Memory B cell (primary cell): ENCODE measurements around the gene CPLX3.

Experiments used
- ATAC-seq: fragments of 150-1000 bp; cut with Tn5 transposase; 2 replicates; pipeline ENCODE4 v1.10.0; 2021; ENCODE audit warnings: low read depth, mild to moderate bottlenecking, moderate library complexity
- DNase-seq, 2 donors: peaks; one replicate each; pipeline ENCODE4 v3.0.0; 2022; ENCODE audit warnings: low spot score in 2 of 2
- H3K27ac Mint-ChIP-seq: one replicate; pipeline ENCODE4 v1.8.0; 2022; ENCODE audit warnings: mild to moderate bottlenecking, moderate library complexity, mixed read lengths
- H3K27me3 Mint-ChIP-seq: one replicate; pipeline ENCODE4 v1.8.0; 2022; ENCODE audit warnings: mixed read lengths
- H3K36me3 Mint-ChIP-seq: one replicate; pipeline ENCODE4 v1.8.0; 2022; ENCODE audit warnings: mild to moderate bottlenecking, mixed read lengths
- H3K4me1 Mint-ChIP-seq: one replicate; pipeline ENCODE4 v1.8.0; 2022; ENCODE audit warnings: mixed read lengths
- H3K4me3 Mint-ChIP-seq: one replicate; pipeline ENCODE4 v1.8.0; 2022; ENCODE audit warnings: mild to moderate bottlenecking, moderate library complexity, mixed read lengths
- H3K9me3 Mint-ChIP-seq: one replicate; pipeline ENCODE4 v1.8.0; 2022; ENCODE audit warnings: mixed read lengths

CPLX3 gene

DNA sequence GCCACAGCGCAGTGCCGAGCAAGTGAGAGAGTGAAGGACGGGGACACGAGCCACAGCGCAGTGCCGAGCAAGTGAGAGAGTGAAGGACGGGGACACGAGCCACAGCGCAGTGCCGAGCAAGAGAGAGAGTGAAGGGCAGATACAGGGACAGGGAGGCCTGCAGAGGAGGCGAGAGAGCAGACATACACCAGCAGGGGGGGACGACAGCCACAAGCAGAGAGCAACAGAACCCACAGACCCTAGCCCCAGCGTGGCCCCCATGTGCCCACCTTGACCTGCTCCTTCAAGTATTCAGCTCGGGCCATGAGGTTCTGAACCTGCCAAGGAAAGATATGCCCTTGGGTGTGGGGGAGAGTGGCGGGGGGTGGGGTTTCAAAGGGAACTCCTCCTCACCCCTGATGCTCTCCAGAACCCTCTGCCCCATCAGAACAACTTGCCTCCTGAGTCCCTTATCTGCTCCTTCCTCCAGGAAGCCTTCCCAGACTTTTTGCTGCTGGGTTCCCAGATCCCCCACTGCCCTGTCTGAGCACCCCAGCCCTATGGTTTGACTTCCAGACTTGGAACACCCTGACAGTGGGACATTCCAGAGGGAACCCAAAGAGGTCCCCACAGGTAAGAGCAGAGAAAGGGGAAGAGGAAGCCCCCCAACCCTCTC, 11.2 kb downstream of the CPLX3 start:
- ATAC-seq (no peak), DNase-seq (no peak)
- Mint-ChIP-seq H3K27me3 (no peaks in the 10 kb centered on the region), H3K4me3 (no peak overlapping the region), H3K36me3 (no peaks in the 10 kb centered on the region), H3K9me3 (no peaks in the 10 kb centered on the region), H3K27ac (peak overlapping the region; percentile 40), H3K4me1 (peaks cover 31% of the 10 kb centered on the region)

DNA sequence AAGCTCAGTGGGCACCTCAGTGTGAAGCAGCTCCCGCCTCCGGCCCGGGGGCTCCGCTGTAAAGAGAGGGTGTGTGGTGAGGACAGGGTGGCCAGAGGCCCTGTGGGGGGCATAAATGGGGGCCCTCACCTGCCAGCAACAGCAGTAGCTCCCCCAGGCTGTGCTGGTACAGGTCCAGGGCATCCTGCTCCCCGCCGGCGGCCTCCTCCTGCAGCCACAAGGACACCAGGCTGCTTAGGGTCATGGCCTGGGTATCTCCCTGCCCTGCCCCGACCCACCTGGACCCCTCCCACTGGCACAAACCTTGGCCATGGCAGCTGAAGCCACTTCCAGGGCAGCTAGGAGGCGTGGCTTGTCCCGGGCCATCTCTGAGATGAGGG, 11.7 kb downstream of the CPLX3 start:
- H3K27ac Mint-ChIP-seq = no peak overlapping the region
- no peaks in the 10 kb centered on the region for H3K27me3 Mint-ChIP-seq
- no peaks in the 10 kb centered on the region for H3K36me3 Mint-ChIP-seq
- H3K4me3 Mint-ChIP-seq = no peak overlapping the region
- peaks cover 27% of the 10 kb centered on the region for H3K4me1 Mint-ChIP-seq
- H3K9me3 Mint-ChIP-seq = no peaks in the 10 kb centered on the region
- no peak for ATAC-seq
- no peak for DNase-seq

DNA sequence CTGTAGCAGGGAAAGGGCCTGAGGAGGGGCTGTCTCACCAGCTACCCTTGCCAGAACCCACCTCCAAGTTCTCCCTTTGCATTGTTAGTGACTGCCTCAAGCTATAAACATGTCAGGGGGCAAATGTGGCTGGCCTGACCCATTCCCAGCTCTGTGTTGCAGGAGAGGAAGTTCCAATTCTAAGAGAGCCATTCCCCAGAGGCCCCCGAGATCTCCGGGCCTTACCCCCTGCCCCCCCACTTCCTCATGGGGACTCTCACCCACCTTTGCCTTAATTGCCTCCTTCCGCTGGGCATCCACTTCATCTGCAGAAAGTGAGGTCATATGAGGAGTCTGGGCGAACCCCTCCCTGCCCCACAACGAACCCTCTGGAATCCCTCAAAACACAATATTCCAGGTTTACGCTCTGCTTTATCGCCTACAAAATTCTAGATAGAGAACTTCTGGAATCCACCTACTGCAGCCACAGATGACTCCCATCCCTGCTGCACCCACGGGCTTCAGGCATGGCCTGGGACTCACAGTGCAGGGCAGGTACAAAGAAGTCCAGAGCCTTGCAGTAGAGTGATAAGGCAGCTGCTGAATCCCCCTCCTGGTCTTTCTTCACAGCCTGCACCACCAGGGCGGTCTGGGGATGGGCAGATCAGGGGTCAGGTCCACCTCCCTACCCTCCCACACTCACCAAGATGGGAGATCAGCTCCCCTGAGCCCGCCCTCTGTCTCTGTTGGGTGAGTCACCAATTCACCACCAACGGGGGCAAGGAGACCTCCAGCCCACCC, 12.5 kb downstream of the CPLX3 start:
- H3K36me3 Mint-ChIP-seq = no peaks in the 10 kb centered on the region
- H3K27me3 Mint-ChIP-seq = no peaks in the 10 kb centered on the region
- H3K9me3 Mint-ChIP-seq = no peaks in the 10 kb centered on the region
- no peak overlapping the region for H3K4me3 Mint-ChIP-seq
- DNase-seq = no peak
- ATAC-seq = no peak
- H3K4me1 Mint-ChIP-seq = peaks cover 29% of the 10 kb centered on the region
- no peak overlapping the region for H3K27ac Mint-ChIP-seq

DNA sequence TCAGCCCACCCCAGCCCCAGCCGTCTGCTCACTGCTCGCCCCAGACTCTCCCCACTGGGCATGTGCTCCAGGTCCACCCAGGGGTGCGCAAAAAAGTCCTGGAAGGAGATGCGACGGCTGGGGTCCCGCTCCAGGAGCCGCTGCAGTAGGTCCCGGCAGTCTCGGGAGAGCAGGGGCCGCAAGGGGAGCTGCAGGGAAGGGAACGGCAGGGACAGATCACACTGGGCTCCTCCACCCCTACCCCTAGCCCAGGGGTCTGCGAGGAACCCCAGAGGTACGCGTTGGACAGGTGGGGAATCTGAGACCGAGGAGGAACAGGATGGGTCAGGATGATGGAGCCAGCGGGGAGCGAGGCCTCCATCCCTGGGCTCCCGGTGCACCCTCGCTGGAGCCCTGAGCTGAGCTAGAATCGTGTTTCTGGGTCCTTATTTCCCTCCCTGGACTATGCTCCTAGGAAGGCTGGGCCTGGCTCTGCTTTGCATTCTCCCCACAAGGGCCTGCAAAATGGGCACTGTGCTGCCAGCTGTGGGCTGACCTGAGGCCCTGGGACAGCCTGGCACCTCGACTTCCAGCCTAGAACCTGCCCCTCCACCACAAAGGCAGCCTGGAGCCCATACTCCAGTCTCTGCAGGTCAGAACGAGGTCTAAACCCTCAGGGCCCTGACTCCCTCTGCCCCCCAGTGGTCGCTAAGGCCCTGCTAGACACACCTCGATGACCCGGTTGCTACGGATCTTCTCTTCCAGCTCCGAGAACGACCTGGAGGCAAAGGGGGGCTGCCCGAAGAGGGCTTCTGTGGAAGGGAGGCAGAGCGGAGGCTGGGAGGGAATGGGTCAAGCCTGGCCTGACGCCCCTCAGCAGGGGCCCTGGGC, 13.3 kb downstream of the CPLX3 start:
- DNase-seq = no peak
- H3K27ac Mint-ChIP-seq = no peak overlapping the region

DNA sequence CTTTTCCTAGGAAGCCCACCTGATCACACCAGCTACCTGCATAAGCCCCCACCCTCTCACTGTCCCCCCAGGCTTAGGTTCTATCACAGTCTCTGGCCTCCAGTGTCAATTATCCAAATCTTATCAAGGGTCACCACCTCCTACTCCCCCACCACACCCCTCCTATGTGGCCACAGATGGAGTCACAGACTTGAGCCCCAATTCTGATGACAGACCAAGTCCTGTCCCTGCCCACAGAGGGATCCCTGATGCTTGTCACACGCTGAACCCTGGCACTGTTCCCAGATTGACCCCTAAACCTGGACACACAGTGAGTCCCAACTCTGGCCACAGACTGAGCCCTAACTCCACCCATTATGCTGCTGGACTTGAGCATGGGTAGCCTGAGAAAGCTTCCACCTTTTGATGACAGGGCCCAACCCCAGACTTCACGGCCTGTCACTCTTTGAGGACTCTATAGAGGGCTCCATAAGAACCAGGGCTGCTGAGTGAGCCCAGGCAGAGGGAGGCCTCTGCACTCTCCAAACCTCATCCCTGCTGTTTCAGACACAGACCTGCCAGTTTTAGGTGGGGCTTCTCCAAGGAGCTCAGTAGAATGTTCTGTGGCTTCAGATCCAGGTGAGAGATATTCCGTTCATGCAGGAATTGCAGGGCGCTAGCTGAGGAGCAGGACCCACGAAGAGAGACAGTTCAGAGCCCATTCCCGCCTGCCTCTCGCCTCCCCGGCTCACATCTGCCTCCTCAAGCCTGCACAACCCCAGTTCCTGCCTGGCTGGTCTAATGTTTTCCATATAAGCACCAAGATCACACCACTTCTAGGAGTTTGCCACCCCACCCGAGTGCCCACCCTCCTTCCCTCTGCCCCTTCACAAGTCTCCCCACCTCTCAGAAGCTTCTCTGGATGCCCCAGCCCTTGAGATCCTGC, 14.7 kb downstream of the CPLX3 start:
- no peaks in the 10 kb centered on the region for H3K9me3 Mint-ChIP-seq
- no peaks in the 10 kb centered on the region for H3K27me3 Mint-ChIP-seq
- peaks cover 42% of the 10 kb centered on the region for H3K4me1 Mint-ChIP-seq
- H3K4me3 Mint-ChIP-seq = no peak overlapping the region
- DNase-seq (no peak), ATAC-seq (no peak)
- no peak overlapping the region for H3K27ac Mint-ChIP-seq
- H3K36me3 Mint-ChIP-seq = no peaks in the 10 kb centered on the region

More for the DNA sequence above, 13.3 kb downstream of the CPLX3 start:
- Mint-ChIP-seq H3K4me3 (no peak overlapping the region), H3K4me1 (peaks cover 36% of the 10 kb centered on the region), H3K27me3 (no peaks in the 10 kb centered on the region), H3K9me3 (no peaks in the 10 kb centered on the region), H3K36me3 (no peaks in the 10 kb centered on the region)
- ATAC-seq = no peak

DNA sequence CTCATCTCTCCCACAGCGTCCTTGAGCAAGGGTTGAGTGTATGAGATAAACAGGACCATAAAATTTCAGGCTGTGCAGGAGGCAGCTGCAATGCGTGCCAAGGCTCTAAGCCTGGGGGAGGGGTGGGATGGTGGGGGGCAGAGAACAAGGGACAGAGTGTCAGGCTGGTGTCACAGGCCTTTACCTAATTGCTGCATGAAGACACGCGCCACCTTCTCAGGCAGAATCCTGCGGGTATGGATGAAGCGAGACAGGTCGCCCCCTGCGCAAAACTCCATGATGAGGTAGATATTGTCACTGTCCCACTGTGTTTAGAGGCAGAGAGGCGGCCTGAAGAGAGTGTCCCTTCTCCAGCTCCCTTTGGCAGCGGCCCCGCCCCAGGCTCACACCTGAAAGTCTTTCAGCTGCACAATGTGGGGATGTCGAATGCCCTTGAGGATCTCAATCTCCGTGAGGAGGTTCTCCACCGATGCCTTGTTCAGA, 15.5 kb downstream of the CPLX3 start:
- Mint-ChIP-seq H3K27ac (no peak overlapping the region), H3K27me3 (no peaks in the 10 kb centered on the region), H3K36me3 (no peaks in the 10 kb centered on the region), H3K4me3 (peak overlapping the region; percentile 91), H3K4me1 (peaks cover 44% of the 10 kb centered on the region), H3K9me3 (no peaks in the 10 kb centered on the region)
- ATAC-seq (no peak), DNase-seq (no peak)

DNA sequence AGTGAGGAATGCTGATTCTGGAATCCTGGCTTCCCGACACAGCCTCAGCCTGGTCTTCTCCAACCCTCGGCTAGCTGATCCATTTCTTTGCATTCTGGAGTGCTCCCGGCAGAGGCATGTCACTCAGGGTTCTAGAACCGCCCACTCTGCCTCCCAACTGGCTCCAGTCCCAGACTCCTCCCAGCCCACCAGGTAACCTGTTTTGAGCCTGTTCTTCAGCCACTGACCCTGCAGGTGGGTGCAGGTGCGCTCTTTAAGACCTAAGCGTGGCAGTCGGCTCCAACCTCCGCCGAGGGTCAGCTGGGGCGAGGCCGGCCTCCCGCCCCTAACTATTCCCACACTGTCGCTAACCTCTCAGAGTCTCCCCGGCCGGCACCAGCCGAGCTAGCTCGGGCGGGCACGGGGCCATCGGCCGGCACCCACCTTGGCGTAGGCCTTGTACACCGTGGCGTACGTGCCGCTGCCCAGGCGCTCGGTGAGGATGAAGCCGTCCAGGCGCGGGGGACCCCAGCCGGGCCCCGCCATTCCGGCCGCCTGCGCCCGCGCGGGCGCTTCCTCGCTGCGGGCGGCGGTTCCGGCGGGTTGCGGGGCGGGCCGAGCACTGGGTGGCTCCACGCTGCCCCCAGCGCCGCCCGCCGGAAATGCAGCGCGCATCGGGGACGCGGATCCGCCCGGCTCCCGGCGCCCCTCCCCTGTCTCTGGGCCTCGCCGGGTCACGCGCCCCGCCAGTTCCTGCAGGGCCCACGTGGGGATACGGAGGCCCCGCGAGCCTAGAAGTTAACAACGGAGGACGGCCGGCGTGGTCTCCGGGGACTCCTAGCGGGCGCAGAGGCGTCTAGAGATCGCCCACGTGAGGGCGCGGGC, 16.4 kb downstream of the CPLX3 start, which contains the start of gene ULK3:
TSS of gene ULK3 (minus strand) at position 576 of the 864 bp plus-strand sequence. CDS start at position 525, 51 bp downstream.
- Mint-ChIP-seq H3K9me3 (no peaks in the 10 kb centered on the region), H3K4me1 (peaks cover 44% of the 10 kb centered on the region), H3K36me3 (peaks cover 2% of the 10 kb centered on the region), H3K4me3 (peak within 1 kb of the TSS; percentile 91), H3K27ac (peak within 1 kb of the TSS; percentile 94), H3K27me3 (no peaks in the 10 kb centered on the region)
- DNase-seq (peak; percentile 94 to 97), ATAC-seq (peak; percentile 91)

DNA sequence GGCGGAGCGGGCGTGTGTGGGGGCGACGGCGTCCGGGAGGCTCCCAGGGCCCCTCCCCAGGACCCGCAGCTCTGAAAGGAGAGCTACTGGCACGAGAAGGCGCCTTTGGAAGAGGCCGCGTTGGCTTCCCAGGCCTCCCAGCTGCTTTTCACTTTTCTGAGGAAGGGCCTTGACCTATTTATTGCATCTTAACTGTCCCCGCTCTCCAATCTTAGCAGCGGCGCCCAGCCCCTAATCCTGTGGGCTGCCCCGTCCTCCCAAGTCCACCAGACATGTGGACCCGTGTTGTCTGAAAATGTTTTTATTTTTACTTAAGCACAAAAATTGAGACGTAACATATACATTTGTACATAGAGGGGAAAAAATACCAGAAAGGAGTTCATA, 17.0 kb downstream of the CPLX3 start:
- Mint-ChIP-seq H3K36me3 (peaks cover 7% of the 10 kb centered on the region), H3K4me3 (peak overlapping the region; percentile 91), H3K27me3 (no peaks in the 10 kb centered on the region), H3K4me1 (peaks cover 44% of the 10 kb centered on the region), H3K27ac (peak overlapping the region; percentile 94), H3K9me3 (no peaks in the 10 kb centered on the region)
- DNase-seq = no peak
- no peak for ATAC-seq

DNA sequence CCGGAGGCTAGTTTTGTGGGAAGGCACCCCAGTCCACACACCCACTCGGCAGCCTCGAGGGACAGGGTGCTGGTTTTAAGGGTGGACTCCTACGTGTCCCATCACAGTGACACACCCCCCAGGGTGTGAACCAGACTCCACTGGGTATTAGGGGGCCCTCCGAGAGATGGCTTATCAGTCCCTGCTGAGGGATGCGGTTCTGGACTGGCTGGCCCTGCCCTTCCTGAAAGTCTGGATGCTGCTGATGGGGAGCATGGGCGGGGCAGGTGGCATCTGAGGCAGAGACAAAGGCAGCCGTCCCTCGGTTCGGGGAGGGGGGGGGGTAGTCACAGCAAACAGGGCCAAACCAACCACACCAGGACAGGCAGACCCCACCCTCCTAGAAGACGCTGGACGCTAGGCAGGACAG, 17.5 kb downstream of the CPLX3 start:
- Mint-ChIP-seq H3K27ac (peak overlapping the region; percentile 94), H3K27me3 (no peaks in the 10 kb centered on the region), H3K9me3 (no peaks in the 10 kb centered on the region), H3K4me1 (peaks cover 43% of the 10 kb centered on the region), H3K4me3 (no peak overlapping the region), H3K36me3 (peaks cover 7% of the 10 kb centered on the region)
- ATAC-seq (no peak), DNase-seq (no peak)

DNA sequence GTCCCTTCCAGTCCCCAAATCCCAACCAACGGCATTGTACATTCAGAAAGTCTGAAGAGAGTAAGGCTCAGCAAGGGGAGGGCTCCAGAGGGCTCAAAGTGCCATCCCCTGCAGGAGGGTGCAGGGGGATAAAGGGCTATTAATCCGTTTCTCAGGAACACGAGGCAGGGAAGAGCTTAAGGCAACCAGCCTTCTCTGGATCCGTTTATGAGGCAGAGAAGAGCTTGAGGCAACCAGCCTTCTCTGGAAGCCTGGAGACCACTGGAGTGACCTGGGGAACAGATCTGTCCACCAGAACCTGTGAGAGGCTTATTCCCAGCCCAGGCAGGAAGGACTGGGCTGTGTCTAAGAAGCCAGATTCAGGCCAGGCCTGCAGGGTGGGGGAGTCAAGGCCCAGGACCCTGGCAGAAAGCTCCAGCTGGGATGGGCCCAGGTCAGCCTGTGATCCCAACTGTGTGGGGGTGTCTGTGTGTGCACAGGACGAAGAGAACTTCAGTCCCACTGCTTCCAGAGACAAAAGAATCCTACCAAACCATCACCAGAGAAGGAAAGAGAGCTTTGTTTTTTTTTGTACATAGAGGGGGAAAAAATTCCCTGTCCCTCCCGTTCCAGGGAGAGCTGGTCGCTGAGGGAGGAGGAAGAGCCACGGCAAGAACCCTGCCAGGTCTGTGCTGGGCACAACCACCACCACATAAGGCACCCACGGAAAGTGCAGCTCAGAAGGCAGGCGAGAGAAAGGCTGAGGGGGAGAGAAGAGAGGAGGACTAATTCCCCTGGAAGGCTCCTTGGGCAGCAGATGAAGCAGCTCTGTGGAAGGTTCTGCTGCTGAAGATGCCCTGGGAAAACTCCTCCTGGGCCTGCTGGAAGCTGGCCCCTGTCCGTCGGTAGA, 18.1 kb downstream of the CPLX3 start:
- Mint-ChIP-seq H3K27ac (peak overlapping the region; percentile 94), H3K4me1 (peaks cover 41% of the 10 kb centered on the region), H3K27me3 (no peaks in the 10 kb centered on the region), H3K4me3 (peak overlapping the region; percentile 28), H3K9me3 (no peaks in the 10 kb centered on the region), H3K36me3 (peaks cover 8% of the 10 kb centered on the region)
- ATAC-seq (no peak), DNase-seq (no peak)

DNA sequence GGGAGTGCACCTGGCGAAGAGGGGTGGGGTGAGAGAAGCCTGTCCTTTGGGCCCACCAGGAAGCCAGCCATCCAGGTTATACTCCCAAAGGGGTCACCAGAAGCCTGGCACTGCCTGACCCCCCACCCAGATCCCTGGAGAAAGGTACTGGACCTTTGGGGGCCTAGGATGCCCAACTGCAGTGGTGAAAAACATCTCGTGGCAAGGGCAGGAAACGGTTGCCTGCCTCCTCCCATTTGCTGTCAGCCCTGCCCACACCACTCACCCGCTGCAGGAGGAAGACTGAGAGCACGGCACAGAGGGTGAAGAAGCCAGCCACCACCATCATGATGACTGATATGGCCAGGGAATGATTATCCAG, 18.8 kb downstream of the CPLX3 start:
- H3K27ac Mint-ChIP-seq = peak overlapping the region; percentile 94
- H3K4me1 Mint-ChIP-seq = peaks cover 43% of the 10 kb centered on the region
- ATAC-seq (peak; percentile 10), DNase-seq (no peak)
- H3K36me3 Mint-ChIP-seq = peaks cover 12% of the 10 kb centered on the region
- H3K9me3 Mint-ChIP-seq = no peaks in the 10 kb centered on the region
- H3K27me3 Mint-ChIP-seq = no peaks in the 10 kb centered on the region
- H3K4me3 Mint-ChIP-seq = peak overlapping the region; percentile 28

DNA sequence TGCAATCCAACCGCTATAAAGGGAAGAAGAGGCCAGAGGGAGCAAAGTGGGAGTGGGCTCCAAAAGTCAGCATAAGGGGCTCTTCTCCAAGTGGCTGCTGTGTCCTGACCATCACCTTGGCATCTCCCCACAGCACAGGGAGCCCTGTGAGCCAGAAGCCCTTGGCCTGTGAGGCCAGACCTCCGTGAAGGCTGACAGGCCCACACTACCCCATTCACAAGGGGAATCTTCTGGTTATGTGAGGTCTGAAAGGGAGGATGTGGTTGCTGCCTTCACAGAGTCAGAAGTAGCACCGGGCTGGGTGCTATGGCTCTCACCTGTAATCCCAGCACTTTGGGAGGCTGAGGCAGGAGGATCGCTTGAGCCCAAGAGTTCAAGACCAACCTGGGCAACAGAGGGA, 19.2 kb downstream of the CPLX3 start:
- peak overlapping the region; percentile 94 for H3K27ac Mint-ChIP-seq
- H3K27me3 Mint-ChIP-seq = no peaks in the 10 kb centered on the region
- peaks cover 42% of the 10 kb centered on the region for H3K4me1 Mint-ChIP-seq
- no peaks in the 10 kb centered on the region for H3K9me3 Mint-ChIP-seq
- peaks cover 12% of the 10 kb centered on the region for H3K36me3 Mint-ChIP-seq
- ATAC-seq (no peak), DNase-seq (no peak)
- H3K4me3 Mint-ChIP-seq = no peak overlapping the region
